NCI-H82 treated with DMSO at 0.1 percent for 48 hours (cell line): ENCODE data around the gene CORO2B.
A peak's percentile ranks its signal among the peaks of the same experiment; 100 is the strongest.

Experiments used
- DNase-seq: peaks from one replicate; lab custom pipeline; 2025; ENCODE audit not compliant: unreplicated experiment; lab: John Stamatoyannopoulos, UW

CORO2B gene

DNA sequence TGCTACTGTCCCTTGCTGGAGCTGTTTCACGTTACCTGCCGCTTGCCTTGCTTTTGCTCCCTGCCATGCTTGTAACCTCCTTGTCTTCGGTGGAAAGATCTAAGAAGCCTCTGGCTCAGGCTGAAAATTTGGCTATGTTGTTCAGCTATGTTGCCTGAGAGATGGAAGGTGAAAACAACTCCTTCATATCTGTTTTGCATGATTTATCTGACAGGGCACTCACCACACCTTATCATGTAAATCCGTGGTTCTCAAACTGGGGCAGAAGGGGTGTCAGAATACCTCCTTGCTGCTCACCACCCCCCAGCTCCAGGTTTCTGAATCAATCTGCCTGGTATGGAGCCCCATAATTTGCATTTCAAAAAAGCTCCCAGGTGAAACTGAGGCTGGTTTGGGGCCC, 6.5 kb upstream of the CORO2B start:
- DNase-seq: no peak

DNA sequence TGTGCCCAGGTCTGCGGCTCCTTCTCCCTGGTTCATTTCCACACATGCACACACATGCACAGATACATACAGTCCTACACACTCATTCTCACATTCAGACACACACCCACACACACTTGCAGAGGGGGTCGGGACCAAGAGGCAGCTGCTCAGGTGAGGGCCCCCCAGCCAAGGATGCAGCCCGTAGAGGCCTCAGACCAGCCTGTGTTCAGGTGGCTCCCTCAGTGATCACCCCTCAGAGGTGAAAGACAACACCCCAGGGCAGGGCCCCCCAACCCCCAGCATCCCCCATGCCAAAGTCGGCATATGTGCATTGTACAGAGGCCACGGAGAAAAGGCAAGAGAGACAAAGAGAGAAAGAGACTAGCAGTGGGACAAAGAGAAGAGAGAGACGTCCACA, 5.9 kb upstream of the CORO2B start:
- no peak for DNase-seq

DNA sequence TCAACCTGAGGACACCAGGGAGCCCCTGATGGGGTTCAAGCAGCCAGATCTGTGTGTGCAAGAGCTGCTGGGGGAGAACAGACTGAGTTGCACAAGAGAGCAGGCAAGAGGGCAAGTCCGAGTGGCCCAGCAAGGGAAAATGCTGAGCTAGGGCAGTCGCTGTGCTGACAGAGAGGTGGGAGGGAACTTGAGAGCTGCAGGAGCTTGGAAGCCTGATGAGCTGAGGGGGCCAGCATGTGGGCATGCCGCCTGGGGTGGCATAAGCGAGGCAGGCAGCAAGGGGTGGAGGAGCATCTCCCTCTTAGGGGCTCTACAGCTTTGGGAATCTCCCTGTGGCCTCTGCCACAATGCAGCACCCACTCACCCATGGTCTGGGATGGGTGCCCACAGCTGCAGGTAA, 4.7 kb upstream of the CORO2B start:
- DNase-seq: no peak

DNA sequence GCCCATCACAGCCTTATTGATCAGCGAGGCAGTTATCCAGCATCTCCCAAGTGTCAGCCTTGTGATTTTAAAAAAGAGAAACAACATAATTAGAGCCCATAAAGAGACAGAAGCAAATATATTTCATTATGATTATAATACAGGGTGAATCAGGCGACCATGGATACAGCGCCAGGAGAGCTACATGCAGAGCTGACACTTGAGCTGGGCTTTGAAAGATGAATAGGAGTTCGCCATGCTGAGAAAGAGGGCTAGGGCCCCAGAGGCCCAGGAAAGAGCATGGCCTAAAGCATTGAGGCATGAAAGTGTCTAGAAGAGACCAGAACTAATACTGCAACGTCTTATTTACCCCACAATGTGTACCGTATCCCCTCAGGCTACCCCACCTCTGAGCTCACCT, 4.2 kb upstream of the CORO2B start:
- DNase-seq: no peak

DNA sequence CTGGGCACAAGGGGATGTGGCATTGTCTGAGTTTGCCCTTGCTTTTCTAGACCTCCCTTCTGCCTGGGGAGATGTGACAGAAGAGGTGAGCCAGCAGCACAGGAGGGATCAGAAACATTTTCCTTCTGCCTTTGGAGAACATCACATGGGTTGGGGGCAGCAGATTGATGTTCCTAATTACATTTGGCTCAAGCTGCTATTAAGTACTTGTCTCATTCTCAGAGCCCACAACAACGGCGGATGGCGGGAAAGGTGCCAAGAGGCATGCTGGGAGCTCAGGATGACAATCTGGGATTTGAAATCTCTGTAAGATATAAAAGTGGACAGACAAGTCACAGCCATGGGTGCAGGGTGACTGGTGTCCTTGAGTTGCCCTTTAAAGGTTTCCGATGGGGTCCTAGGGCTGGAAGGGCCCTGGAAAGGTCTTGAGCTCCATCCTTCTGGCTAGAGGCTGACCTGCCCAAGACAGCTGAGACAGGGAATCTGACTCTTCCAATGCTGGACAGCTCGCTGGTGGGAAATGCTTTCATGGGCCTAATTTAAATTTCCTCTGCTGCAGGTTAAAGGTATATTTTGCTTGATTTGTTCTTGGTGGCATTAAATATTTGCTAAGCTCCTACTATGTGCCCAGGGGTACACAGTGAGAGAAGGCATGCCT, 2.4 kb upstream of the CORO2B start:
- peak; percentile 90 for DNase-seq

DNA sequence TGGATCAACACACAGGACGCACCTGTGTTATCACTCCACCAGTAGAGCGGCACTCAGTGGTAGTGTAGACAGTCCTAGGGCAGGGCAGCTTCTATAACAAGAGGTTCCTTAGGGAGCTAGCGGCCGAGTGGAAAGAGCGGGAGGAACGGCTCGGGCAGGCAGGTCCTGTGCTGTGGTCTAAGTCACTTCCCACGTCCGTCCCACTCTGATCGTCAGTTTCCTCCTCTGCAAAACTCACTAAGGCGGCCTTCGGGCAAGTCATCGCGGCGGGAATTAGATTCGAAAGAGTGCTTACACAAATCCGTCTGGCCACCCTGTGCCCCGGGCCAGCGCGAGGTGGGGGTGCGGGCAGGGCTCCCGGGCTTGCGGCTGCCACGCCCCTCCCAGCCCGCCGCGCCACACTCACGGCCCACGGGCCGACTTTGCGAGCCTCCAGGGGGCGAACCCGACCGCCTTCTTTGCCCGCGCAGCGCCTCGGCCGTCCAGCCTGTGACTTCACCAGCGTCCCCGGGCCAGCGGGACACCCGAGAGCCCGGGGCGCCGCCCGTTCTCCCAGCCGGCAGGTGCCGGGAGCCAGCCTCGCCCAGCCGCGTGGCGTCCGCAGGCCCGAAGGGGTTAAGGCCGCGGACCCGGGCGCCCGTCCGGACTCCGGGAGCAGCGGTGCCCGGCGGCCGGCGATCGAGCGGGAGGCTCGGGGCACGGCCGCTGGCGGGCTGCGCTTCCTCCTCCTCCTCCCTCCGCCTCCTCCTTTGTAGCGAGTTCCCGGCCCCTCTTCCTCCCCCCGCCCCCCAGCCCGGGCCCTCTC, 416 bp upstream of the CORO2B start:
- DNase-seq: peak; percentile 38

DNA sequence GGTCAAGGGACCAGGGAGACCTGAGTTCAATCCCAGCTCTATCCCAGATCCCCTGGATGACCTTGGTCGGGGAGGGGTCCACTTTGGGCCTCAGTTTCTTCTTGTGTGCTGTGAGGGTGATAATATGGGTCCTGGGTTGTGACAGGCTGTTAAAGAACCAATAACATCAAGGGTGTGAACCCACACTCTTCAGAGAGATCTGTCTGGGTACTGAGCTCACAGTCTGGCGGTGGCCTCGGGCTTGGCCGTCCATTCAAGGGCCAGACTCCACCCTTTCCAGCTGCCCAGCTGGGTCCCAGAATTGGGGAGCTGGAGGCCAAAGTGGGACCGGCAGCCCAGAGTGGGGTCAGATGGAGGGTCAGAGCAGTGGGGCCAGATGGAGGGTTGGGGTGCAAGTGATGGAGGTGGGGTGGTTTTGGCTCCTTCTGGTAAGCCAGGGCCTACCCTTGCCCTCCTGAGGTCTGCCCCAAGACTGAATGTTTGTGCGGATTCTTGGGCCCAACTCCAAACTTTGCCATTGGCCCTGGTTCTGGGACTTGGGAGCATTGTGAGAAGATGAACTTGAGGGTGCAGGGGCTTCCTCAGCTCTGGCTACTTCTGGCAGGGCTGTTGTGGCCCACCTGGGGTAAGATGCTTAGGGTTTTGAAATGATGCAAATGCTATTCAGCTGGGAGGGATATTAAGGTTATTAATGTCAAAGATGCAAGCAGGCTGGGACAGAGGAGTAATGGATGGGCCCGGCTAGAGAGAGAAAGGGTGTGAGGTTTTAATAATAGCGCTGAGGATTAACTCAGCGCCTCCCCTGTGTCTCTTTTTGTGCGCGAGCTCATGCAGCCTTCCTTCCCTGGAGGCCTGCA, 1.5 kb downstream of the CORO2B start:
- DNase-seq: peak; percentile 49

DNA sequence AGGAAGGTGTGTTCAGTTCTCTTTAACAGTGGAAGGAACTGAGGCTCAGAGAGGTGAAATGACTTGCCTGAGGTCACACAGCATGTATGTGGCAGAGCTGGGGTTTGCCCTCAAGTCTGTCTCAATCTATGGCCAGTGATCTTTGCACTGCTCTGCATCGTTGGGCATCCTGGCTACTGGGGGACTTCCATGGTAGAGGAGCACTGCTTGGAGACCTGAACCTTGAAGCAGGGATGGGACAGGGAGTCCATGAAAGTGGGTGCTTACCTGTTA, 2.0 kb downstream of the CORO2B start:
- DNase-seq: no peak

DNA sequence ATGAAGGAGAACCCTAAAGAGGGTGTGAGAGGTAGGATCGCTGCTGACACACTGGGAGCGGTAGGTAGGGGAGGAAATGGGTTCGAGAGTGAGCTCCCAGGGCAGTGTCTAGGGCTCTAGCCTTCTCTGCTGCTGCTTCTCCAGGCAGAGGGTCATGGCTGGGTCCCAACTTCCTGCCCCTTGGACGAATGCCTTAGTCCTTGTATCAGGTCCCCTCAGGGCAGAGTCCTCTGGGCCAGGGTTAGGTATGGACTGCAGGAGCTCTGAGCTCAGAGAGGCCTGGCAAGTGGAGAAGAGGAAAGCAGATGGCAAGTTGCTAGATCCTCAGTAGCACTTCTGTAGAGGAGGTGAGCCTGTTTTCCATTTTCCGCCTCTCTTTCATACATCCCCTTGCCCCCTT, 2.9 kb downstream of the CORO2B start:
- peak; percentile 34 for DNase-seq

DNA sequence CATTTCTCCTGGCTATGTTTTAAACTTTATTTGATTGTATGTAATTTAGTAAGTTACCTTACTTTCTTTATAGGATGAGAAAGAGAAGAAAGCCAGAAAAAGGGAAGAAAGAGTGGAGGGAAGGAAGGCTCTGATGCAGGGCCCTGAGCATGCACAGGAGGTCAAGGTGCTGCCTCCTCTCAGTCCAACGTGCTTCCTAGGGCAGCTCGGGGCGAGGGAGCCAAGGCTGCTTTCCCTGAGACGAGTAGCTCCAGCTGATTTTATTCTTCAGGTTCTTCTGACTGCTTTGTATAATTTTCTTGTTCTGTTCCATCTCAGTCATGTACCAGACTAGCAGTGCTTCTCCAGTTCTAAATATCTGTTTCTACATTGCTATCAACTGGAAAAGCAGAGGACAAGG, 3.4 kb downstream of the CORO2B start:
- no peak for DNase-seq

DNA sequence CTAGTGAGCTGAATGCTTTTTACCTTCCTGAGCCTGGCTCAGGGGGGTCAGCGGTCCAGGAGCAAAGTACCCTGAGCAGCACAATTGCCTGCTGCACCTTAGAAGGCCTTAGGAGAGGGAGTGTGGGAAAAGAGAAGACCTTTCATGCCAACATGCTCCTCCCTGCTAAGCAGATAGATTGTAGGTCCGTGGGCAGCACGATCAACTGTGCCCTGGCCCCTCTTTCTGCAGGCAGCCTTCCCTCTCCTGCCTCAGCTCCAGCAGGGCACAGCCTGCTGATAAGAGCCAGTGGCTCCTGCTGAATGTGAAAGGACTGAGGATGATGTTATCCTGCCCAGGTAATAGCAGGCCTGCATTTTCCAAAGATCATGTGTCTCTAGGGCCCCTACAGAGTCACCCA, 4.1 kb downstream of the CORO2B start:
- DNase-seq: no peak

DNA sequence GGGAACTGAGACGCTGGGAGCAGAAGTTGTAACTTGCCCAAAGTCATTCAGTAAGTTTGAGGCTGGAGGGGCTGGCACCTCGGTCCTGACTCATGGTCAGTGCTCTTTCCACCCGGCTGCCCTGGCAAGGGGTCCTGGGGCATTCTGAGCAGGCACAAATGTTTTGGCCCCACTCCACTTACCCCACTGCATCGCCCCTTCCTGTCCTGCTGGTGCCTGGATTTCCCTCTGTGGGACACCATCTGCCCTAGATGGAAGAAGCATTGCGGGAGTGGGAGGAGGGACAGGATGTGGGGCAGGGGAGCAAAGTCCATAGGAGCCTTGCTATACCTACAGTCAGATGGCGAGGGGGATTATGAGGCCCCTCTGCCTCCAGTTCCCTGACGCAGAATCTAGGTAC, 4.5 kb downstream of the CORO2B start:
- peak; percentile 23 for DNase-seq

DNA sequence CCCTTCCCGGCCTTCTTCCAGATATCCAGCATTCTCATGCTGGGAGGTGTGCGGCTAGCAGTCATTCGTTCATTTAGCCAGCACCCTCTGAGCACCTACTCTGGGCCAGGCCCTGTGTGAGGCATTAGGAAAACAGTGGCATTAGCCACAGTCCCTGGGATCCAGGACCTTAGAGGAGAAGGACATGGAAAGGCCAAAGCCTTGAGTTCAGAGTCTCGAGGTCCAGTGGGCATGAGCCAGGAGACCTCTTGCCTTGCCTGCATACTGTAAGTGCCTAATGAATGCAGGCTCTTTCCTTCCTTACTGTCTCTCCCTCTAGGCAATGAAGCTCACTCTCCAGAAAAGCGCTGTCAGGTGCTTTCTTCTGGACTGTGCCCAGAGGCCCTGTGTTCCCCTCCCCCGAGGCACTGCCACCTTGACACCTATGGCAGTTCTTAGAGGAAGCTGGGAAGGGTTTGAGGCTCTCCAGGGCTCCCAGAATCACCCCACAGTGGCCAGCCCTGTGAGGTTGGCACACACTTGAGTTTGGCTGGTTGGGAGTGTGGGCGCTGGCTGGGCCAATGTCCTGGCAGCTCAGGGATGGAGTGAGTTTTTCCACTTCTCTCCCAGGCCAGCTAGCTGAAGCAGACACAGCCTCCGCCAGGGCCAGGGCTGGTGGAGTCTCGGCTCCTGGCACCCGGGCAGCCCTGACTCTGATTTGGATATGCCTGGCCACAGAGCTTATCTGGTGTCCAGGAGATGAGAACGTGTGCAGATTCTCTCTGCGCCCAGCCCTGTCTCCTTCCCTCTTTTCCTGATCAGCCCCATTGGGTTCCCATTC, 5.4 kb downstream of the CORO2B start:
- DNase-seq: no peak

DNA sequence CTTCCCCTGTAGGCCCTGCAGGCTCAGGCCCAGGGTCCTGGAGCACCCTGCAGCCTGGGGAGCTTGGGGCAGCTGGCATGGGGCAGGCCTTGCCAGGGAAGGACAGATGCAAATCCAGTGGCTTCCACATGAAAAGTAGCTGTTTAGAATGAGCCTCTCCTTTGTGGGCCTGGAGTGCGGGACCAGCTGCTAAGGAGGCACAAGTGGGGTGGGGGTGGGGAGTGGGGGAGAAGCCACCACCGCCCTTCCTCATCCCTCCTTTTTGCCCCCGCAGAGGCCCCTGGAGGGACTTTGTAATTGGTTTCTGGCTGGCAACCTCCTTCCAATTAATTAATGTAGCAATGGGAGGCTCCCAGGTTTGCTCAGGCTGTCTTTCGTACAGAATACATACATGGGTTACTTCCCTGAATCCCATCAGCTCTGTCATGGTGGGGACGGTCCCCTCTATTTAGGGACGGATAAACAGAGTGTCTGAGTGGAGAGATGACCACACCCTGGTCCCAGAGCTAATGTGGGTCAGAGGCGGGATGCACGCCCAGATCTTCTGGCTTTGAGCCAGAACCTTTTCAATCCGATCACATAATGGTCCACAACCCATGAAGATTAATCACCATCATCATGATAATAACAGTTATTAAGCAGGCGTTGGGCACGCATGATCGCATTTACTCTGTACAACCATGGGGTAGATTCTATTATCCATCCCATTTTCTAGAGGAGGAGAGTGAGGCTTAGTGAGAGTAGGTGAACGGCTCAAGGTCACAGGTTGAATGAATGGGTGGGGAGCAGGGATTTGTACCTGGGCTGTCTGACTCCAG, 6.2 kb downstream of the CORO2B start:
- peak; percentile 74 for DNase-seq

DNA sequence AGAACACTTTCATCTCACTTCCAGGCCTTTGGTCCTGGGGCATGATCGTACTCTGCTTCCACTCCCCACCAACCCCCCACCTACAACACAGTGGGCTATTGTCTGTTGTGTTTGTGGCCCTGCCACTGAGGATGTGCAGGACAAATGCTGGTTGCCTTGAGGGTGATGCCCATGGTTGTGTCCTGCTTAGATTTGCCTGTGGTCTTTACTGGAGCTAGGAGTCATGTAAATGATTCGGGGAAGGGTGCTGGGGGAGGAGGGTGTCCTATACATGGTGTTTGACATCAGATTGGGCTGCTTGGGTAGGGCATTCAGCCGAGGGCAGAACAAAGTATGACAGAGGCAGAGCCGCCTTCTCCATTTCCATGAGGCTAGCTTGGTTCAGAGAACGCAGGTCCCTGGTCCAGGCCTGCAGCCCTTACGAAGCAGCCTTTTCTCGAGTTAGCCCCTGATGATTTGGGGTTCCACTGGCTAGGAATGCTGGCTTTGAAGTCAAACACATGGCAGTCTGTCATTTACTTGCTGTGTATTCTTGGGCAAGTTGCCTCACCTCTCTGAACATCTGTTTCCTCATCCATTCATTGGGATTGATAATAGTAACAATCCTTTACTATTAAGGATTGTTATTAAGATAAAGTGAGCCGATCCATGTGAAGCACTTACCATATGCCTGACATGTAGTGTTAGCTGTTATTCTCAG, 6.9 kb downstream of the CORO2B start:
- no peak for DNase-seq

DNA sequence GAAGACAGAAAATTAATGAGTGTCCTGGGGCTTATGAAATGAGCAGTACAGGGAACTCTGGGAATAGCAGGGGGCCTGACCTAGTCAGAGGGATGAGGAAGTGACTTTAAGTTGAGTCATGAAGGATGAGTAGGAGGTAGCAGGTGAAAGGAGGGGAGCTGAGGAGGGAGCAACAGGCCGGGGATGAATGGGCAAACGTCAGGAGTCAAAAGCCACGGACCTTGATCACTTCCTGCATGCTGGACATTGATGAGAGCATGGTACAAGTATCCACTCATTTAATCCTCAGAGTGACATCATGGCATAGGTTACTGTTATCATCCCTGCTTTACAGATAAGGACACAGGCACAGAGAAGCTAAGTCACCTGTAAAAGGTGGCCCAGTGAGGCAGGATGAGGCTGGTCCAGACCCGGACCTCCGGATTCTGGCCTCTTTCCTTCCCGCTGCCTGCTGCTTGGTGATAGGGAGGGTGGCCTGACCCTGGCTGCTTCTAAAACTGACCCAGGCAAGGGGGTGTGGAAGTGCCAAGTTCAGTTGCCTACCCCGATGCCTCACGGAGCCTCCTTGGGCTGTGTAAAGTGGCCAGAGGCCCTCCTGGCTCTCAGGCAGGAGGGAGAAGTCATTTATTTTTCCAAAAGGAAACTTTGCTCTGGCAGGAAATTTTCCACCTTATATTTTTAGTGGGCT, 7.6 kb downstream of the CORO2B start:
- no peak for DNase-seq

DNA sequence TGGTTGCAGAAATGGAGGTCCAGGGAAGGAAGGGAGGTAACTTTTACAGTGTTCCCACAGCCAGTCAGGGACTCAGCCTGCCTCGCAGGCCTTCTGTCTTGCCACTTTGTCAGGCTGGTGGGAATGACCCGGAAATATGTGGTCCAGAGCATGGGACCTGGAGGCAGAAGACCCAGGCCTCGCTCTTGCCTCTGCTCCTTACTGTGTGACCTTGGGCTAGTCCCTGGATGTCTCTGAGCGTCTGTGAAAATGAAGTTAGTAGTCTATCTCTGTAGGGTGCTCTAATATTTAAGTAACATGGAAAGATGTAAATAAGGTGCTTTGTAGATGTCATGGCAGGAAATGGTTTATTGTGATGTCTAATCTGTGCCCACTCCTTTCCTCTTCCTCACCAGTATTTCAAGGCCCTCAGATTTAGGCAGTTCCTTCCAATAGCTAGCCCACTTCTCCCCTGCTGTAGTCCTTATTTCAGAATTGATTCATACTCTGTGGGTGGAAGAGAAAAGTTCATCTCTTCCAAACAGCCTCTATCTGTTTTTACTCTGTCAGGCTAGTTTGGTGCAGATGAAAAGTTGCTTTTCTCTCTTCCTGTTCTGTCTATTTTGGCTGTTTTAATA, 9.1 kb downstream of the CORO2B start:
- no peak for DNase-seq

DNA sequence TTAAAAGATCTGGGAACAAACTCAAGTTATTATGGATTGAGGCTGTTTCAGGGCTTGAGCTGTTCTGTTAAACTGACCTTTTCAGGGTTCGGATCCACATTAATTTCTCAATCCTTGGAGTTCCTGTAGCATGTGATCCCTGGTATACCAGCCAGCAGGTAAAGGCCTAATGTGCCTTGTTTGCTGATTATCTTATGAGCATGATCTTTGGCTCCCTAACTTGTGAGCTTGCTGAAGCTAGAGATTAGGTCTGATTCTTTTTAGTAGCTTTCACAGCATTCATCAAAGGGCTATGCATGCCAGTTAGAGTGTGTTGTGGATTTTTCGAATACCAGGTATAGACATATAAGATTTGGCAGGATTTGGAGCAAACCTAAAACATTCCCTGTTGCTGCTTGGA, 10.3 kb downstream of the CORO2B start:
- DNase-seq: no peak
